NOMO-1 (cell line): ENCODE data around the gene RYR3.

Source experiments
- DNase-seq, 2 experiments: peaks; one replicate each; lab custom pipeline; 2025; ENCODE audit not compliant: unreplicated experiment in 2 of 2; lab: John Stamatoyannopoulos, UW

The RYR3 gene

DNA sequence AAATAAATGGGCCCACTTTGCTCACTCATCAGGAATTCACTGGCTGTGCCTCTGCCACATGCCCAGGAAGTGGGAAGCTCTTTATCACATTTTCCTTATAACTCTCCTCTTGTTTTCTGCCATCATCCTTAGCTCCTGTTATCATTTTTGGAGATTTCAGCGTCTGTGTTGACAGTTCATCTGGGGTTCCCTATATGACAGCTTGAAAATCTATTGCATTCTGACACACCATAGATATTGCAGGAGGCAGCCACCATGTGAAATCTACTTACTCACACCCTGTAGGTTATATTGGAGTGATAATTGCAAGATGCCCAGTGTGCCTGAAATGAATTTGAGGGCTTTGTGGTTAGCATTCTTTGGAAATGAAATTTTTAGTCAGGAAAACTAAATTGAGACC, 132.9 kb downstream of the RYR3 start:
- DNase-seq = no peak

DNA sequence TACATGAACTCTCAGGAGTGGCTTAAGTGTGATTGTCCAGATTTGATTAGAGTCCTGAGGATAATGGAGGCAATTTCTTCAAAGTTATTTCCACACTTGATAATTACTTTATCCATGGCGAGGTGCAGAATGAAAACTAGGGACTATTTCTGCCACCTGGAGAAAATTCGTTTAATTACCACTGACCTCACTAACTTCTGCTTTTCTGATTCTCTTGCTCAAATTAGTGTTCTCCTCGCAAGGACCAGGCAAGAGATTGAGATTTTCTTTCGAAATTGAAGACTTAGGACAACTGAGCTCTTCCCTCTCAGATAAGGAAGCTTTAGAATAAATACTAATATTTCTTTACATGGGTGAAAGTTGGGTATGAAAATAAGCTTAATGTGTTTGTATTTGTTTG, 135.2 kb downstream of the RYR3 start:
- peak; percentile 12 to 25 for DNase-seq

DNA sequence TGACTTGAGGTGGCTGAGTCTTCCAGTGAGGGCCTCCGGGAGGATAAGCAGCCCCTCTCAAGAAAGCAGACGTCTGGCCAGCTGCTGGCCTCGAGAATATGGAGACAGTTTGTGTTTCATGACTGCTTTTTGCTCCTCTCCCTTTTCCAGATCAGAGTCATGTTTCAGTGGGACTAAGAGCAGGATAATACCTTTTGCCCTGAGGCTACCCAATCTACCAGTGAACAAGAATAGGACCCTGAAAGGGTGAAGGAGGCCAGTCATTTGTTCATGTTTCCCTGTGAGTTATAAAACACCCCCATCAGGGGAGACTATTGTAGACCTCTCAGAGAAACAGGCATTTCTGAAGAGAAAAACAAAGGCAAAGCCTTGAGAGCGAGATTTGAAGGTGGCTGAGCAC, 137.4 kb downstream of the RYR3 start:
- no peak for DNase-seq

DNA sequence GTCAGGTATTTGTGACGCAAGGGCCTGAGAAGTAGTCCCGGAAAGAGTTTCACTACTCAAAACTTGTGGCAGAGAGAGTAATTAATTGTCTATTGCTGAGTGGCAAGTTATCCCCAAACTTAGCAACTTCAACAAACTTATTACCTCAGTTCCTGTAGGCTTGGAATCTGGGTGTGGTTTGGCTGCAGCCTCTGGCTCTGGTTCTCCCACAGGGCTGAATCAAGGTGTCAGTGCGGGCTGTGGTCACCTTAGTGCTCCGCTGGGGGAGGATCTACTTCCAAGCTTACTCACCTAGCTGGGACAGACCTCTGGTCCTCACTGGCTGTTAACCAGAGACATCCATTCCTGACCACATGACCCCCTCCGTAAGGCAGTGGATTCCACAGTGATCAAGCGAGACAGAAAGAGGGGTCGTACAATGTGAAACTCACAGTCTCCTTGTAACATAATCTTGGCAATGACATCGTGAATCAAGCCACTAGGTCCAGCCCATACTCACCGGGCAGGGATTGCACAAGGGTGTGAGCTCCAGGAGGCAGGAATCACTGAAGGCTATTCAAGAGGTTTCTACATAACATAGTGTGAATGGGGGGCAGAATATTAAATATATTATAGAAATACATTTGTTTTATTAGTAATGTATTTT, 138.3 kb downstream of the RYR3 start:
- no peak for DNase-seq

DNA sequence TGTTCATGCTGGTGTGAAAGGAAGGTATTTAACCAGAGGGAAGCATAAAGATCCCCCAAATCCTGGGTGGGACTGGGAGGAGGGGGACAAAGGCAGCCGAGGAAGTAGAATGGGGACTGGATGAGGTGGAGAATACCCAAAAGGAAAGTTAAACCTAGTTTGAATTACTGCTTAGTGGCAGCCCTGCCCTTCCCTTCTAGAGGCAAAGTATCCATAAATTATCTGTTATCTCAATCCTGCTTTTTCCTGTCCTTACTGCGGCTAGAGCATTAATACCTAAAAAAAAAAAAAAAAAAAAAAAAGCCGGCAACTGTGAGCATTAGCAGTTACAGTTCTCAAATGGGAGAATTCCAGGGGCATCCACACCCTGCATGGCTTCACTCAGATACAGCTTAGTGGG, 139.0 kb downstream of the RYR3 start:
- no peak for DNase-seq

DNA sequence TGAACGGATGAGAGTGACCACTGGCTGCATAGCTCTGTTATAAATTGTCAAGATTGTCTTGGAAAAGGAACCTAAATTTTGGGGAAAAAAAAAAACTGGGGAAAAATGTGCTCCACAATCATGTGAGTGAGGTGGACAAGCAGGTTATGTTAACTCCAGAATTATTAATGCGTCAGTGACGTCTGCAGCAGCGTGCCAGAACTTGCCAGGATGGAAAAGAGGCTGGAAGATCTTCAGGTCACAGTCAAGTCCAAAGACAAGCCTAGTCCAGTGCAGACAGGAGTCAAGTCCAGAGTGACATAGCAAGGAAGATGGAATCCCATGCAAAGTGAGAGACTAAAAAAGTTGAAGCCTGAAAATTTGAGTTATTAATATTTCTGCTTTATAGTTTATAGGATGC, 140.6 kb downstream of the RYR3 start:
- DNase-seq = no peak

DNA sequence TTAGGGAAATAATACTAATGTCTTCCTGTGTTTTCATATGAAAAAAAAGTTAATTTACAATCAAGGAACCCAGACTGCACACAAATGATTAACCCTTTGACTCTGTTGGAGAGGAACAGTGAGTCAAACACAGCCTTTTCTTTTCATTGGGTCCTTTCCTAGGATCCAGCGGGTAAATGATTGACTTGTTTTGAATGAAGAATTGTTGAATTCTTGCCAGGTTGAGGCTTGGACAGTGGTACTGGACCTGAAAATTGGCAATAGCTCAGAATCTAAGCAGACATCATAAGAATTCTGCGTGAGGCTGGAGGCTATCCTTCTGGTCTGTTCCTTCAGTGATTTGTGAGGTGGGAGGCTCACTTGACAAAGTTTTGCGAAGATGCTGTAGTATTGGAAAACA, 143.0 kb downstream of the RYR3 start:
- no peak for DNase-seq

DNA sequence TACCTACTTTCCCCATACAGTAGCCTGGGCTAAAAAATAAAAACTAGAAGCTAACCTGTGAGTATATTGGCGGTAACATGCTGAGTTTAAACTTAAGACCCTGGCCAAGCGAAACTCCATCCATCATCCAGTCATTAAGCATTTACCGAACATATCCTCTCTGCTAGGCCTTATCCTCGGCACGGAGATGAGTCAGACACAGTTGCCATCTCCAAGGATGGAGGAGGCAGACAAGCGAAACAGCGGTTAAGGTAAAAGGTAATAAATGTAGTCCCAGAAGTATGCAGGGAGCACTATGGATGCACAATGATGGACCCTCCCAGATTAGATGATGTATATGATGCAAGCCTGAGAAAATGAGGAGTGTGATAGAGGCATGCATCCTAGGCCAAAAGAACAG, 143.6 kb downstream of the RYR3 start:
- DNase-seq = no peak

DNA sequence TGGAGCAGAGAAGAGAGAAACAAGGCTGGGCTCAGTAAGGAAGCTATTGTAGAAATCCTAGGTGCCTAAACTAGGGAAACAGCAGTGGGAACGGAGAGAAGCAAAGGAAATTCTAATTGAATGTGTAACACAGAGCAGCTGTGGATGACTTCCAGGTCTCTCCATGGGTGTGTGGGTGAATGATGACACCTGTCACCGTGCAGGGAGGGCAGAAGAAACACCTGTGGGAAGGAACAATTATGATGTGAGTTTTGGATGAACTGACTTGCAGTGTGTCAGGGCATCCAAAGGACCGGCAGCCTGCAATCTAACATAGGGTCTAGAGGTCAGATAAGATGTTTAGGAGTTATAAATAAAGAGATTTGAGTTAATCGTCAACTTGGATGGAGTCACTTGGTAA, 144.2 kb downstream of the RYR3 start:
- DNase-seq = no peak

DNA sequence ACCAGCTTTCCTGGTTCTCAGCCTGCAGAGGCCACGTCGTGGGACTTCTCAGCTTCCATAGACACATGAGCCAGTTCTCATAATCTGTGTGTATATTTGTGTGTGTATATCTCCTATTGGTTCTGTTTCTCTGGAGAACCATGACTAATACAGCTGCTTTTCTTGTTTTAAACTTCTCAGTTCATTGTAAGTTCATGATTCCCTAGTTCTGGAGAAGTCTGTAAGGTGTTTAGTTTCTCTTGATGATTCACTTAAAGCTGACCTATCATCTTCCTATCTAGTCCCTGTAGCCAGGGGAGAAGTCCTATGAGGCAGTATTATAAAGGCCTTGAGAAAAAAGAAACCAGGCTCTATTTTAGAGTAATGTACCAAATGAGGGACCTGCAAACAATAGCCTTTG, 147.7 kb downstream of the RYR3 start:
- DNase-seq = no peak

DNA sequence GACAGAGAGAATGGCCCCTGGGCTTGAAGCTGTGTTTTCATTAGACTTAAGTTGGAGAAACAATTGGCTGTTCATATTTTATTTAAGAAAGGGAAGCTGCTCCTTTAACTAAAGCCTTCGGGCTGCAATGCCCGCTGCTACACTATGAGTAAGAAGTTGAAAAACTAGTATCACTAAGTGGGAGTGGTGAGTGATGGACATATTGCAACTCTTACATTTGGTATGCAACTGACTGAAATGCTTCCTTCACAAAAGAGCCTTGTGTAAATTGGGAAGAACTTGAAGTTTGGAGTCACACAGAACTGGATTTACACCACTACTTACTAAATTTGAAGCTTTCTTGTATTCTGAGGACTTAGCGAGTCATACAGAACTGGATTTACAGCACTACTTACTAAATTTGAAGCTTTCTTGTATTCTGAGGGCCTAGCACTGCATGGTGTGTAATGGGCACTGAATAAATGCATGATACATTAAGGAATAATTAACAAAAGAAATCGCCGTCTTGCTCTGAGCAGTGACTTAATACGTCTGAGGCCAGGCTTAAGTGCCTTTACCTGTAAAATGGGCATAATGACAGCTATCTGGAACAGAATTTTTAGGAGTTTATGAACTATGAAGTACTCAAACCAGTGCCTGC, 149.5 kb downstream of the RYR3 start:
- DNase-seq = no peak

DNA sequence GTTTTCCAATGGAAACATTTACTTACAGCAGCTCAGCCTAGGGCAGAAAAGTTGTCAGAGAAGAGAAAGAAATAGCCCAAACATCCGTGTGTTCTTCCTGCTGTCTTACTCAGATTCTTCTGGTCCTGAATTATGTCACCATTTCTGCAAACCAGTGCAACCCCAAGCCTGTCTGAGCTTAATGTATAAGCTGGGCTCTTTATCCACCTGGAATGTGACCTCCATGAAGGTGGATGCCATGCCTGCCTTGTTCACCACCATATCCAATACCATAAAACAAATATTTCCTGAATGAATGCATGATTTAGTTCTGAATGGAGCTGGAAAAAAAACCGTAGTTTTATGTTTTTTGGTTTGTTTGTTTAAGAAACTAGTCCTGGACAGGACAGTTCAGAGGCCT, 150.9 kb downstream of the RYR3 start:
- DNase-seq = no peak

DNA sequence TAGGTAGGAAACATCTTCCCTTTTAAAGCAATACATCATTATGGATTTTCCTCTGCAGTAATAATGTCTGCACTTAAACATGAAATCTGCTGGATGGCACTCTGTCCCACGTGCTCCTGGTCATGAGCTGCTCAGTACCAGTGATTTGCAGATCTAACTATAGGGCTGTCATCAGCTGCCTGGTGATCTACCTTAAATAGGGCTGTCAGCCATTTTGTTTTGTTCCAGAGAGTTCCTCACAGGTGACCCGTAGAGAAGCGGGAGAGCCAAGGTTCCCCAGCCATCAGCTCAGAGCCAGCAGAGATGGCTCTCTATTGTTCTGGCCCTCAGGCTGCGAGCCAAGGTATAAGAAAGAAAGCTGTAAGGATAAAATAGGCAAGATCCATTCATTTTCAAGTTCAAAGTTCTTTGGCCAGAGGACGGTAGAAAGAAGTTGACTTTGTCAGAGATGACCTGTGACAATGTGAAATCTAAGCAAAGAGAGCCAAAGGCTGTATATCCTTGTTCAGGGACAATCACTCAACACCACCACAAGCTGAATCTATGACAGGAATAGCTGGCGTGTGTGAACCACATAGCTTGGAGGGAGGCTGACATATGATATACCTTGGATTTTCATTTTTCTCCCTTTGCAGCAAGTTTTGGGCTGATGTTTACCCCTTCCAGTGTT, 156.5 kb downstream of the RYR3 start:
- no peak for DNase-seq

DNA sequence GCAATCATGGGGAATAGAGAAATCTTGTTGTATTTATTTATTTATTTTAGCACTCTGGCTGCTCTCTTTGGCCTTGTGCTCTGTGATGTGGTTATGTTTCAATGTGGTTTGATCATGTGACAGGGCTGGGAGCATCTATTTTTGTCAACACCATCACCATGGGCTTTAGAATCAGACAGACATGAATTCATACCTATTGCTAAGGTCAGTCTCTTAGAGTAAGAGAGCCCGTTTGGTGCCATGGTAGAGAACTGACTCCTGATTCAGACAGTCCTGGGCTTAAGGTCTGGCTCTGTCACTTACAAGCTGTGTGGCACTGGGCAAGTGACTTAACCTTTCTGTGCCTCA, 157.0 kb downstream of the RYR3 start:
- no peak for DNase-seq

DNA sequence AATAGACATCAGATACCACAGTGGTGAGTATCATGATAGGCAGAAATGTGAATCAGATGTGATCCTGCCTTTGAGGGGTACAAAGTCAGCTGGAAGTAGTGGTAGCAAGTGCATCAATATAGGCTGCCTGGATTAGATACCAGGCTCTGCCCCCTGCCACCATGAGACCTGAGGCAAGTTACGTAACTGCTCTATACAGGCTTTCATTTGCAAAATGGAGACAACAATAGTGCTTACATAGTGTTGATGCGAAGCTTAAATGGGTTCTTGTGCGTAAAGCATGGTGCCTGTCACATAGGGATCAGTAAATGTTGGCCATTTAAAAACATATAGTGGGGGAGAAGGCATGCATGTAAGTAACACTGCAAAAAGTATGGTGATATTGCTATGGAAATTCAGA, 158.0 kb downstream of the RYR3 start:
- DNase-seq = no peak

DNA sequence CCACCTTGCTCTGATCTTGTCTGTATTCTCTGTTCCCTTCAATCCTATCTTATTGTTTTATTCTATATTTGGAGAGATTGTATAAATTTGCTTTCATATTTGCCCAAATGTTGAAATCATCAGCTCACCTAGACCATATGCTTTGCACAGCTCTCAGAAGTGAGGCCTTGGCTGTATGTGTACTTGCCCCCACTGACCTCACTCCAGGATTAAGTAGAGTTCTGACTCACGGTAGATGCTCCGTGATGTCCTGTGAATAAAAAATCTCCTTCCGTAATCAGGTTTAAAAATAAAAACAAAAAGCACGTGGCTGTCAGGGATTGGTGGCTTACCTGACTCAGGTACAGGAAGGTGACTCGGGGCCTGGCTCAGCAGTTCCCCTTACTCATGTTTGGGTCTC, 162.2 kb downstream of the RYR3 start:
- no peak for DNase-seq

DNA sequence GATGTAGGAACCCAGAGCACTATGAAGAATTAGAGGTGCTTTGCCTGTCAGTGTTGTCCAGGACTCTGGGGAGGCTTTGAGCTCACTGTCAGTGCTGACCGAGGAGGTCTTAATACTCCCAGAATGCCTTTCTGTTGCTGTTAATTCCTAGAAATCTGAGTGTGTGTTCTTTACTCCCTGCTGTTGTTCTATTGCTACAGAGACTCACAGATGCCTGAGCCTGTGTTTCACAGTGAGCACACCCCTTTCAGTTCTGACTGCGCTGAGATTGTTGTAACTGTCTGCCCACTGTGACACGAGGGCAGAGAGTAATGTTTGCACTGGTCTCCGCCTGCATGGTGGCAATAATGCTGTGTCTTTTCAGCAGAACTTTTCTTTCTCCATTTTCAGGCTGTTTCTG, 162.9 kb downstream of the RYR3 start:
- DNase-seq = no peak

DNA sequence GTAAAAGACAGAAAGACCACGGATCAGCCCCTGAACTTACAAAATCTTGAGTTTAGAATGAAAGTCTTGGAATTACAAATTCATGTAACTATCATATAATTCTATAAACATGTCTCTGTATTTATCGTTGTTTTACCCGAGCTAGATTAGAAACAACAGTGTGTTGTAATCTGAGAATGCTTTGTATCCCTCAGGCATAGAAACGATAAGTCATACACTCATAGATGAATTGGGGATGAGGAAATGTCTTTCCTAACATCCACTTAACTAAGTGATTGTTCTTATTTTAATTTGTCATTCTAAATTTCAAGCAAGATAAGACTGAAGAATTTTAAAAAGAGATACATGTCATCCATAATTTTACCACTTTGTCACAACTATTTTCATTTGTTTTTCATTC, 165.3 kb downstream of the RYR3 start:
- no peak for DNase-seq

DNA sequence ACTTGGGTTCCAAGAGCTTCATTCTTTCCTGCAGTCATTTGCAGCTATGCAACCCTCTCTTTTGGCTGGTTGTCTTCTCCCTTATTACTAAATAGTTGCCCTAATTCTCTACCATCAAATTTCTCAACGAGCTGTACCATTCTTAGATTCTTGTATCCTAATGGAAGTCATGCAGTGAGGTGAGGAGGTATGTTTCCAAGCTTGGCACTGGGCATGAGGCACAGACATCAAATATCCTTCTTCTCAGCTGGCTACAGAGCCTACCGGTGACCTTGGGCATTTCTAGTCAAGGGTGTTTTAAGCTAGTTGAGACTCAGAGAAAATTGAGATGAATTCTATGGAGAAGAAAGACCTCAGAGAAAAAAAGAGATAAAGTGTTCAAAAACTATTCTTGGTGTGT, 166.1 kb downstream of the RYR3 start:
- no peak for DNase-seq

DNA sequence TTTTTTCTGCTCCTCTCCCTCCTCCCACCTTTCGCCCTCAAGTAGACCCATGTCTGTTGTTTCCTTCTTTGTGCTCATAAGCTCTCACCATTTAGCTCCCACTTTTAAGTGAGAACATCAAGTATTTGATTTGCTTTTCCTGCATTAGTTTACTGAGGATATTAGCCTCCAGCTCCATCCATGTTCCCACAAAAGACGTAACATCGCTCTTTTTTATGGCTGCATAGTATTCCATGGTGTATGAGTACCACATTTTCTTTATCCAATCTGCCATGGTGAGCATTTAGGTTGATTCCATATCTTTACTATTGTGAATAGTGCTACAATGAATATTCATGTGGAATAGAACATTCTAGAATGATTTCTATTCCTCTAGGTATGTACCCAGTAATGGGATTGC, 178.6 kb downstream of the RYR3 start:
- DNase-seq = no peak

DNA sequence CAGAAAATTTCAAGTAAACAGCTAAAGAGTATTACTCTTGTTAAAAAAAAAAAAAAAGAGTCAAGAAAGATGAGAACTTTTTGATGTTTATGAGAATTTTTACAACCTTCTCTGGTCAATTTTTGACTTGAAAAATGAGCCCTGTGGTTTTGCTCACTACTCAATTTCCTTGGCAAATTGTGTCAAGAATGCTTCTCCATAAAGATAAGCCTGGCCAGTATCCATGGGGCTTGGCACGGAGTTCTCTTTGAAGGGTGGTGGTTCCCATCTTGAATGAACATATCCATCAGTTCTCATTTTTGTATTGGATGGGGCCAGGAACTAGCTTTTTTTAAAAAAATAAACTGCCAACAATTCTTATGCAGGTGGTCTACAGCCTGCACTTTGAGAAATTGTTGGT, 179.9 kb downstream of the RYR3 start:
- DNase-seq = no peak

DNA sequence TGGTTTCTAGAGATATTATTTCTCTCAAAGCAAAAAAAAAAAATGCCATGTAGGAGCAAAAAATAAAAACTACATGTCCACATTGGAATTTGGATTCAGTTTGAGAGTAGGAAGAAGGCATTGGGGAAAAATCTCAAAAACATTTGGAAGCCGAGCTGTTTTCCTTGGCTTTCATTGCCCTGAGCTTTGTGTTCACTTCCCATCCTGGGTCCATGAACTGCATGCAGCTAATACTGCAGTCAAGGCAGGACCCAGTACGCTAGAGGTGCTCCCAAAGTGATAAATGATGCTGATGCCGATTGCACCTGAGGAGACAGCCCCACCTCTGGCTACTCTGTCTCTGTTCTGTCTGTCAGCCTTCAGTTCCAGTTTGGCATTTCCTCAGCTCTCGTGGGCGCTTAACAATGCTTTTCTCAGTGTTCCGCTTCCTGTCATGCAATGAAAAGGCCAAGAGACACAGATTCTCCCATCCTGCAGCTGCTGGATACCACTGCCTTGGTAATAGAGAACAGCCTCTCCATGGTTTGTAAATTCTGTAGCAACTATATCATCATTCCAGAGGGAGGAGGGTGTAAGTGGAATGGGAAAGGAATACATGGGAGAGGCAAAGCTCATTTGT, 181.8 kb downstream of the RYR3 start:
- DNase-seq = no peak
